GM18951 (cell line): ENCODE measurements around the gene USP43.

ENCODE experiments used
- POLR2A ChIP-seq: IDR thresholded peaks from 4 replicates; pipeline ENCODE4 v1.6.1; 2011; ENCODE audit warnings: mild to moderate bottlenecking; ENCODE audit not compliant: insufficient read length, insufficient read depth; ENCODE audit errors: extremely low read depth
- in situ Hi-C: fragments of 300-500 bp; cut with MboI; formaldehyde crosslinking; loops from one replicate; pipeline ENCODE4 v1.12.0; 2022; ENCODE audit warnings: low sequenced_read_pairs, mixed read lengths, inconsistent platforms; ENCODE audit not compliant: unreplicated experiment

USP43 gene

DNA sequence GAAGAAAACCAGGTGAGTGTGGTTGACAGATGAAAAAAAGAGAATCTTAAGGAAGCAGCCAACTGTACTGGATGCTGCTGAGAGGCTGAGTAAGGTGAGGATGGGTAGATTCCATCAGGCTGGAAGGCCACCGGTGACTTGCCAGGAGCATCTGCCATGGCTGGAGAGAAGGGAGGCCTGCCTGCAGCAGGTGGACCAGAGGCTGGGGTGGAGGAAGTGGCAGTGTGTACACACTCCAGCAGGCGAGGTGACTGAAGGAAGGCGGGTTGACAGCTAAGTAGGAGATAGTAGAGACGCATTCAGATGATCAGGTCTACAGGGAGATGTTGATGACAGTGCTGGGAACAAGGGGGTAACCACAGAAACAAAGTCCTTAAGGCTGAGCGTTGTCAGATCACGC, 69.5 kb downstream of the USP43 start:
- in situ Hi-C loops: no loop called here
- no peak for TF ChIP-seq POLR2A

DNA sequence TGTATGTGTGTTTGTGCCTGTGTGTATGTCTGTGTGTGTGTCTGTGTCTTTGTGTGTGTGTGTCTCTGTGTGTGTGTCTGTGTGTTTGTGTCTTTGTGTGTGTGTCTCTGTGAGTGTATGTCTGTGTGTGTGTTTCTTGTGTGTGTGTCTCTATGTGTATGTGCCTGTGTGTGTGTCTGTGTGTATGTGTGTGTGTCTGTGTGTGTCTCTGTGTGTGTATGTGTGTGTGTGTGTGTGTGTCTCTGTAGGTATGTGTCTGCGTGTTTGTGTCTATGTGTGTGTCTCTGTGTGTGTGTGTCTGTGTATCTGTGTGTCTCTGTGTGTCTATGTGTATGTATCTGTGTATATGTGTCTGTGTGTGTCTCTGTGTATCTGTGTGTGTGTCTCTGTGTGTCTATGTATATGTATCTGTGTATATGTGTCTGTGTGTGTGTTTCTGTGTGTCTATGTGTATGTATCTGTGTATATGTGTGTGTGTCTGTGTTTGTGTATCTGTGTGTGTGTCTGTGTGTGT, 70.2 kb downstream of the USP43 start:
- no peak for TF ChIP-seq POLR2A
- in situ Hi-C loops: no loop called here

DNA sequence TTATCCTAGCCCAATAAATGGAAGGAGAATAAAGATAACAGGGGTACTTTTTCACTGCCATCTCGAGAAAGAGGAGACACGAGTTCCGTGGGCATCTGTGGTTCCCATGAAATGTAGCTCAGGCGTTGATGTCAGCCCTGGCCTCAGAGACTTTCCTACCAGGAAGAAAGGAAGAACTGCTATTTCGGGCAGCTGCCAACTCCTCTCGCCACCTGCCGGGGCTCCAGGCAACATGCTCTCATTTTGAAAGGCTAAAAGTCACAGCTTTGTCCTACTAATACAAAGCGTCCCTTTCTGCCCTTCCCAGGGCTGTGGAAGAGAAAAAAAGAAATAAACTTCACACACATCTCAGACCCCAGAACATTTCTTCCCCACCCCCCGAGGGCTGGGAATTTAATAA, 80.3 kb downstream of the USP43 start:
- in situ Hi-C loops: no loop called here
- no peak for TF ChIP-seq POLR2A

DNA sequence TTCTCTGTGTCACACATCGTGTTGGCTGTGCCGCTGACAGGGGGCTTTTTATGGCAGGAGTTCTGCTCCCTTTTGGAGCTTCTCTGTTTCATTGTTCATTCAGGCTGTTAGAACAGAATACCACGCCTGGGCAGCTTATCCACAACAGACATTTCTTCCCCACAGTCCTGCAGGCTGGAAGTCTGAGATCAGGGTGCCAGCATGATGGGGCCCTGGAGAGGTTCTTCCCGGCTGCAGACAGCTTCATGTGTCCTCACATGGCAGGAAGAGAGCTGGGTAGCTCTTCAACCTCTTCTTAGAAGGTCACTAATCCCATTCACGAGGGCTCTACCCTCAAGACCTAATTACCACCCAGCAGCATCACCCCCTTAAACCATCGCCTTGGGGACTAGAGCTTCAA, 81.0 kb downstream of the USP43 start:
- TF ChIP-seq POLR2A: no peak
- in situ Hi-C loops: no loop called here

DNA sequence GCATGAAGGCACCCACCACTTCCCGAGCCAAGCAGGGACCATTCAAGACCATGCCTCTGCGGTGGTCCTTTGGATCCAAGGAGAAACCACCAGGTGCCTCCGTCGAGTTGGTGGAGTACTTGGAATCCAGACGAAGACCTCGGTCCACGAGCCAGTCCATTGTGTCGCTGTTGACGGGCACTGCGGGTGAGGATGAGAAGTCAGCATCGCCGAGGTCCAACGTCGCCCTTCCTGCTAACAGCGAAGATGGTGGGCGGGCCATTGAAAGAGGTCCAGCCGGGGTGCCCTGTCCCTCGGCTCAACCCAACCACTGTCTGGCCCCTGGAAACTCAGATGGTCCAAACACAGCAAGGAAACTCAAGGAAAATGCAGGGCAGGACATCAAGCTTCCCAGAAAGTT, 82.7 kb downstream of the USP43 start:
- in situ Hi-C loops: no loop called here
- no peak for TF ChIP-seq POLR2A

DNA sequence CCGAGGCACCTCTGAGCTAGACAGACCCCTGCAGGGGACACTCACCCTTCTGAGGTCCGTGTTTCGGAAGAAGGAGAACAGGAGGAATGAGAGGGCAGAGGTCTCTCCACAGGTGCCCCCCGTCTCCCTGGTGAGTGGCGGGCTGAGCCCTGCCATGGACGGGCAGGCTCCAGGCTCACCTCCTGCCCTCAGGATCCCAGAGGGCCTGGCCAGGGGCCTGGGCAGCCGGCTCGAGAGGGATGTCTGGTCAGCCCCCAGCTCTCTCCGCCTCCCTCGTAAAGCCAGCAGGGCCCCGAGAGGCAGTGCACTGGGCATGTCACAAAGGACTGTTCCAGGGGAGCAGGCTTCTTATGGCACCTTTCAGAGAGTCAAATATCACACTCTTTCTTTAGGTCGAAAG, 83.2 kb downstream of the USP43 start:
- TF ChIP-seq POLR2A: no peak
- in situ Hi-C loops: no loop called here

DNA sequence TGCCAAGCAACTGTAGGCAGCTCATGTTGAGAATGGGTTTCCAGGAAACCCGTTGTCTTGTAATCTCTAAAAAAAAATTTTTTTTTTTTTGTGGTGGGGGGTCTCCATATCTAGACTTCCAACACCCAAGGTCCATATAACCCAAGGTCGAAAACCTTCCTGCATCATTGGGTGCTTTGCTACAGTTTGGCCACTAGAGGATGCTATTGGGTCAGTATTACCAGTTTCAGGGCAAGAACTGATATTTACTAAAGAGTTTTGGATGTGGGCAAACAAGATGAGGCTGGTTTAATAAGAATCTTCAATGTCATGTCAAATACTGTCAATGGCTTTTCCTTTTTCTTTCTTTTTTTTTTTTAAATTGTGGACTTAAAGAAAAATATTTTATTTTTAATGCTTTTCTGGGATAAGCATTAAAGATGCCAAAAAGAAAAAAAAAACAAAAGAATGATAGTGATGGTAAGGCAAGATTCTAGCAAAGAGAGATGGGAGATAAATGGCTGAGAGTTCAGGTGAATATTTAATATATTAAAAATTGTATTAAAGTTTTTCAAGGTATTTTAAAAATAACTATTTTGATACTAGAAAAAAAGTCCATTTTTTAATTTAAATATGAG, 83.8 kb downstream of the USP43 start:
- no peak for TF ChIP-seq POLR2A
- in situ Hi-C loops: no loop called here

DNA sequence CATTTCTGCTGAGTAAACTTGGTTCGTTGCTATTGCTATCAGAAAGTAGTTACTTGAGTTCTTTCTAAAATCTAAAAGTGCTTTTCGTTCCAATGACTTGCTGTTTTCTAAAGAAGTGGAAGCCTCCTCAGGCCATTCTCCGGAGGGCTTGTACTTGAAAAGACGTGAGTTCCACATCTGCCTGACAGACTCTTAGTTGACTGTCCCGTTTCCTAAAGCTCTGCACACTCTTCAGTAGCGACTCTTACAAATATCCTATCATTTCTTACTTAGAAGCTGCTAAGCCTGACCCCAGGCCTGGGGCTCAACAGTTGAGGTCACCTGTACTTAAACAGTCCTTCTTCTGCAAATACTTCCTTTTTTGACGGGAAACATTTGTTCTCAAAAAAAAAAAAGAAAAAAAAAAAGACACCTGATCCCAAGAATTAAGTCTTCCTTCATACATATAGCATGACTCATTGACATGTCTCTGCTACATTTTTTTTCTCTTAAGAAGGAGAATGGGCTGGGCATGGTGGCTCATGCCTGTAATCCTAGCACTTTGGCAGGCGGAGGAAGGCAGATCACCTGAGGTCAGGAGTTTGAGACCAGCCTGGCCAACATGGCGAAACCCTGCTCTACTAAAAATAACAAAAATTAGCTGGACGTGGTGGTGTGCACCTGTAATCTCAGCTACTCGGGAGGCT, 84.6 kb downstream of the USP43 start:
- TF ChIP-seq POLR2A: no peak
- in situ Hi-C loops: no loop called here

DNA sequence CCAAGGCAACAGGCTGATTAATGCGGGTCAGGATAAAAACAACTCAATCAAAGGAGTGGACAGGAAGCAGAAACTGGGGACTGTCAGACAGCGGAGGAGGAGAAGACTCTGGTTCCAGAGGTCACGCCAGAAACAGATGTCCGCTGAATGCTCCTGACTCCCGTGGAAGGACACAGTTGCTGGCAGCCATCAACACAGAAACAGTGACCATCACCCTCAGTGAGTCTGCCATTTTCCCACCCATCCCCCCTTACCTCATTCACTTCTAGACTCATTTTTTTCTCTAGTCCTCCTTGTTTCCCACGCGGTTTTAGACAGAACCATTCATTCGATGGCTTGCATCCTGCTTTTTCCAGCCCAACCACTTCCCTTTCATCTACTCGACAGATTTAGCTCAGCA, 105.2 kb downstream of the USP43 start:
- TF ChIP-seq POLR2A: no peak
- in situ Hi-C loops: no loop called here

DNA sequence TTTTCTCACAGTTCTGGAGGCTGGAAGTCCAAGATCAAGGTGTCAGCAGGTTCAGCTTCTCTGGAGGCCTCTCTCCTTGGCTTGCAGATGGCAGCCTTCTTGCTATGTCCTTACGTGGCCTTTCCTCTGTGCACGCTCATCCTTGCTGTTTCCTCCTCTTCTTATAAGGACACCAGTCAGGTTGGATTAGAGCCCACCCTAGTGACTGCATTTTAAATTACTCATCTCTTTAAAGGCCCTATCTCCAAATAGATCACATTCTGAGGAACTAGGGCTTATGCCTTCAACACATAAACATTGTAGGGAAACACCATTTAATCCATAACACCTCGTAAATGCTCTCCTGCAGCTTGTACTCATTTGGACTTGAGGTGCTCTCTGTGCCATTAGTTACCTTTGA, 109.8 kb downstream of the USP43 start:
- in situ Hi-C loops: no loop called here
- TF ChIP-seq POLR2A: no peak

DNA sequence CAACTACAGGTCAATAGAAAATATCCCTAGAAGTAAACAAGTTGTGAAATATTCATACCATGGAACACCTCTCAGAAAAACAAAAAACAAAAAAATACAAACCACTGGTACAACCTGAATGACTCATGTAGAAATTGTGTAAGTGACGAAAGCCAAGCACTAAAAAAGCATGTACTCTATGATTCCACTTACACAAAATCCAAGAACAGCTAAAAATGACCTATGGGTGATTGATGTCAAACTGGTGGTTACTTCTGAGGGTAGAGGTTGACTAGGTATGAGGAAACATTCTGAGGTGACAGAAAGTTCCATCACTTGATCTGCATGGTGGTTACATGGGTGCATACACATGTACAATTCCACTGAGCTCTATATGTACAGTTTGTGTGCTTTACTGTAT, 114.9 kb downstream of the USP43 start:
- in situ Hi-C loops: no loop called here
- no peak for TF ChIP-seq POLR2A

DNA sequence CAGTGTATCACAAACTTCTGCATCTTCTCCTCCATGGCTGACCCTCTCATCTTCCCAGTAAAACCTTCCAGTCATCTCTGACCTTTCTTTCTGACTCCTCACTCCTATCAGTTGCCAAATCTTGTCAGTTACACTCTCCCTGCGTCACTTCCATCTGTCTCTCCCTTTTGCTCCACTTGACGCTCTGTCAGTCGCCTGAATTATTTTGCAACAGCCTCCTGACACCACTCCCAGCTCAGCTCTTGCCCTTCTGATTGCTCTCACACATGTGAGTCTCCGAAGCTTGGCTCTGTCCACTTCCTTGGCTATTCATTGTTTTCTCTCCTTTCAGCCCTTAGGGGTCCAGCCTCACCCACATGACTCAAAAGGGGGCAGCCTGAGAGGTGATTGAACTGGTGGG, 118.3 kb downstream of the USP43 start:
- in situ Hi-C loops: no loop called here
- TF ChIP-seq POLR2A: no peak

DNA sequence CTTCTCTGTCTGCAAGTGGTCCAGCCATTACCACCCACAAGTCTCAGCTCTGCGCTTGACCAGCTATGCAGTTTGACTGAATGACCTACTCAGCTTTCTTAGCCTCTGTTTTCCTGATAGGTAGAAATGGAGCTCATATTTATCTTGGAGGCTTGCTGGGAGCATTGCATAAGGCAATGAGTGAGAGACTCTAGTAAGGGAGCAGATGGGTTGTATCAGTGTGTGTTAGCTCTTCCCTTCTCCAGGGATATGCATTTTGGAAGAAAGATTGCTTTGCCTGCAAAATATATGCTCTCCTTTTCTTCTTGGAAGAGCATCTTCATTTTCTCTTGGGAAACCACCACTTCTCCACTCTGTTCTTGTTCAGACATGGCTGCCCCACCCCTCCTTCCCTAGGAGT, 120.0 kb downstream of the USP43 start:
- no peak for TF ChIP-seq POLR2A
- in situ Hi-C loops: no loop called here

DNA sequence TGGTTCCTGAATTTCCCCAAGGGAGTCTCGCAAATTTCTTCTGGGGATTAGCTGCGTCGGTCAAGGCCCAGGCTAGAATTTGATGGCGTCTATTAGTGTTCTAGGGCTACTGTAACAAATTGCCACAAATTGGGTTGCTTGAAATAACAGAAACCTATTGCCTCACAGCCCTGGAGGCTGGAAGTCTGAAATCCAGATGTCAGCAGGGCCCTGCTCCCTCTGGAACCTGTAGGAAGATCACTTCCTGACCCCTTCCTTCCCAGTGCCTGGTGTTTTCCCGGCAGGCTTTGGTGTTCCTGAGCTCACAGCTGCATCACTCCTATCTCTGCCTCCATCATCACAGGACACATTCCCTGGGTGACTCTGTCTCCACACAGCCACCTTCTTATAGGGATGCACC, 121.7 kb downstream of the USP43 start:
- in situ Hi-C loops: no loop called here
- TF ChIP-seq POLR2A: no peak
